NOMO-1 treated with dmso at 0.1 percent for 144 hours (cell line): ENCODE measurements around the gene ZNF534.
"Not testable (repeated sequence)": the region's sequence is repeated elsewhere in the genome, so short reads cannot be mapped to it uniquely, and the experiment has no call there.

ENCODE experiments used
- DNase-seq: peaks from one replicate; lab custom pipeline; 2025; ENCODE audit not compliant: unreplicated experiment; lab: John Stamatoyannopoulos, UW

The ZNF534 gene

GRCh38 chr19:52428937-52429336, at the start of gene ZNF534:
Gene ZNF534 (plus strand): TSS chr19:52429148. CDS start chr19:52431475, 2,327 bp downstream.
- DNase-seq, result no peak

- DNase-seq, result no peak
Measured at GRCh38 chr19:52391135-52391534, 37.8 kb upstream of the ZNF534 start.

GRCh38 chr19:52397310-52398080, 31.5 kb upstream of the ZNF534 start, which contains the start of gene ZNF528:
Gene ZNF528 (plus strand): TSS chr19:52397849. CDS start chr19:52402014, 4,165 bp downstream.
- DNase-seq, result peak; percentile 7

- DNase-seq, result no peak
Measured at GRCh38 chr19:52398081-52398441, 30.9 kb upstream of the ZNF534 start.

- no peak for DNase-seq
Measured at GRCh38 chr19:52410276-52410675, 18.7 kb upstream of the ZNF534 start.

- no peak for DNase-seq
Measured at GRCh38 chr19:52415711-52416110, 13.2 kb upstream of the ZNF534 start.

- DNase-seq, result no peak
Measured at GRCh38 chr19:52442179-52442578, 13.2 kb downstream of the ZNF534 start.

GRCh38 chr19:52444506-52444905, 15.6 kb downstream of the ZNF534 start:
- DNase-seq, result no peak

- no peak for DNase-seq
Measured at GRCh38 chr19:52451241-52451640, 22.3 kb downstream of the ZNF534 start.

GRCh38 chr19:52453324-52454094, 24.6 kb downstream of the ZNF534 start, which contains the start of gene ZNF578:
Gene ZNF578 (plus strand): TSS chr19:52453553. CDS start chr19:52501846, 48,293 bp downstream.
- no peak for DNase-seq

GRCh38 chr19:52464798-52465470, 36.0 kb downstream of the ZNF534 start:
- DNase-seq, result no peak

- DNase-seq, result no peak
Measured at GRCh38 chr19:52473655-52474350, 44.9 kb downstream of the ZNF534 start.

GRCh38 chr19:52474351-52475127, 45.6 kb downstream of the ZNF534 start:
- no peak for DNase-seq

- DNase-seq, result not testable (repeated sequence)
Measured at GRCh38 chr19:52484111-52484743, 55.3 kb downstream of the ZNF534 start.

- DNase-seq, result not testable (repeated sequence)
Measured at GRCh38 chr19:52485064-52485463, 56.1 kb downstream of the ZNF534 start.

GRCh38 chr19:52485561-52486240, 56.8 kb downstream of the ZNF534 start:
- DNase-seq, result not testable (repeated sequence)

GRCh38 chr19:52492201-52492993, 63.4 kb downstream of the ZNF534 start:
- DNase-seq, result no peak

GRCh38 chr19:52492994-52493470, 64.1 kb downstream of the ZNF534 start:
- no peak for DNase-seq
